CD14-positive monocyte (primary cell): ENCODE results near the gene CABLES2. TPM values are rescaled to one million over a fixed set of nuclear protein-coding genes. Genes with fewer than 3 reads are reported as not detected.

Experiments used
- DNase-seq, 3 donors: peaks; one replicate each; pipeline ENCODE4 v3.0.0-alpha.2; 2011 to 2022
- H2AFZ ChIP-seq: 2 replicates; pipeline ENCODE4 v1.6.0; 2012; ENCODE audit warnings: mild to moderate bottlenecking, low read depth, low read length, inconsistent platforms; ENCODE audit not compliant: insufficient read depth, poor library complexity, severe bottlenecking
- H3K27ac ChIP-seq, 2 donors: 1 replicate in 1 of 2; 2 replicates in 1 of 2; pipeline ENCODE4 v1.5.1; 2012 to 2013; ENCODE audit warnings: low read length in 2 of 2, control low read depth in 1 of 2, inconsistent platforms in 1 of 2, low read depth in 1 of 2, mild to moderate bottlenecking in 1 of 2
- H3K27me3 ChIP-seq, 2 donors: one replicate each; pipeline versions ENCODE4 v1.6.0 to v1.6.1; 2011 to 2013; ENCODE audit warnings: low read length in 2 of 2; ENCODE audit not compliant: control insufficient read depth in 2 of 2, insufficient read depth in 2 of 2
- H3K36me3 ChIP-seq, 2 donors: replicated peaks in 1 of 2; 1 replicate in 1 of 2; 2 replicates in 1 of 2; pipeline versions ENCODE4 v1.5.1 to v1.6.1; 2012 to 2013; ENCODE audit warnings: low read length in 2 of 2, control low read depth in 1 of 2, inconsistent platforms in 1 of 2, mild to moderate bottlenecking in 1 of 2; ENCODE audit not compliant: insufficient read depth in 2 of 2, control insufficient read depth in 1 of 2
- H3K4me1 ChIP-seq, 2 donors: 1 replicate in 1 of 2; 2 replicates in 1 of 2; pipeline versions ENCODE4 v1.5.1 to v1.6.1; 2012 to 2013; ENCODE audit warnings: low read length in 2 of 2, control low read depth in 1 of 2, inconsistent platforms in 1 of 2, mild to moderate bottlenecking in 1 of 2, moderate library complexity in 1 of 2; ENCODE audit not compliant: insufficient read depth in 2 of 2, control insufficient read depth in 1 of 2
- H3K4me2 ChIP-seq: replicated peaks from 2 replicates; pipeline ENCODE3; 2012; ENCODE audit warnings: low read length, moderate library complexity, mild to moderate bottlenecking; ENCODE audit not compliant: poor library complexity, severe bottlenecking; ENCODE audit errors: extremely low read depth
- H3K4me3 ChIP-seq, 3 experiments: fragments of 200-600 bp in 1 of 3; sonication (generic) in 1 of 3; replicated peaks in 1 of 3; 1 replicate in 2 of 3; 2 replicates in 1 of 3; pipeline ENCODE4 v1.5.1; 2011 to 2013; ENCODE audit warnings: low read length in 3 of 3, mild to moderate bottlenecking in 3 of 3, control low read depth in 2 of 3, low read depth in 2 of 3, inconsistent platforms in 1 of 3, moderate library complexity in 1 of 3
- H3K79me2 ChIP-seq: 2 replicates; pipeline ENCODE4 v1.6.0; 2012; ENCODE audit warnings: mild to moderate bottlenecking, control low read depth, inconsistent platforms, low read length, moderate library complexity; ENCODE audit not compliant: insufficient read depth
- H3K9ac ChIP-seq: 2 replicates; pipeline ENCODE4 v1.6.0; 2017; ENCODE audit warnings: low read length, mild to moderate bottlenecking; ENCODE audit not compliant: insufficient read depth, poor library complexity, severe bottlenecking
- H3K9me3 ChIP-seq, 2 donors: replicated peaks in 1 of 2; 1 replicate in 1 of 2; 2 replicates in 1 of 2; pipeline versions ENCODE4 v1.5.1 to v1.6.1; 2012 to 2013; ENCODE audit warnings: low read length in 2 of 2, control low read depth in 1 of 2; ENCODE audit not compliant: control insufficient read depth in 1 of 2, insufficient read depth in 1 of 2
- H4K20me1 ChIP-seq: 2 replicates; pipeline ENCODE4 v1.6.0; 2012; ENCODE audit warnings: mild to moderate bottlenecking, low read length, control low read depth, moderate library complexity; ENCODE audit not compliant: insufficient read depth
- H3K27ac Mint-ChIP-seq, 7 donors: one replicate each; pipeline ENCODE4 v1.8.0; 2020; ENCODE audit warnings: mild to moderate bottlenecking in 7 of 7, mixed read lengths in 7 of 7, moderate library complexity in 6 of 7, inconsistent platforms in 2 of 7
- H3K27me3 Mint-ChIP-seq, 3 donors: one replicate each; pipeline ENCODE4 v1.8.0; 2021 to 2022; ENCODE audit warnings: low read depth in 3 of 3, mild to moderate bottlenecking in 3 of 3, mixed read lengths in 3 of 3, moderate library complexity in 3 of 3, inconsistent platforms in 1 of 3
- H3K36me3 Mint-ChIP-seq, 2 donors: one replicate each; pipeline ENCODE4 v1.8.0; 2020; ENCODE audit warnings: mixed read lengths in 2 of 2, inconsistent platforms in 1 of 2, mild to moderate bottlenecking in 1 of 2
- H3K4me1 Mint-ChIP-seq: one replicate; pipeline ENCODE4 v1.8.0; 2020; ENCODE audit warnings: mild to moderate bottlenecking, mixed read lengths
- H3K4me3 Mint-ChIP-seq, 2 donors: one replicate each; pipeline ENCODE4 v1.8.0; 2020; ENCODE audit warnings: mild to moderate bottlenecking in 2 of 2, mixed read lengths in 2 of 2, moderate library complexity in 1 of 2
- H3K9me3 Mint-ChIP-seq, 7 donors: one replicate each; pipeline ENCODE4 v1.8.0; 2020 to 2022; ENCODE audit warnings: mixed read lengths in 7 of 7, mild to moderate bottlenecking in 6 of 7, moderate library complexity in 6 of 7, inconsistent platforms in 2 of 7
- WGBS: methylation state at CpG from one replicate; pipeline ENCODE4 v1.1.5; 2013; ENCODE audit warnings: missing lambda C conversion rate; ENCODE audit not compliant: insufficient coverage; 5-methylcytosine and 5-hydroxymethylcytosine counted together
- intact Hi-C, 2 donors: fragments of 100-400 bp; cut with micrococcal nuclease; formaldehyde crosslinking; loops; one replicate each; pipeline versions ENCODE4 v1.15.0 to v1.15.1; 2023
- polyA plus RNA-seq, 3 donors: library from polyadenylated mRNA; depleted of rRNA in 1 of 3; unstranded in 2 of 3; stranded (reverse) in 1 of 3; fragments of 300-500 nt in 2 of 3; fragments of >200 nt in 1 of 3; fragmentation: Illumina TruSeq in 2 of 3; gene quantifications; 1 replicate in 2 of 3; 2 replicates in 1 of 3; pipeline ENCODE4 v1.2.3, GENCODE V29; 2012 to 2021
- TF ChIP-seq, protein P1 (sequence below): fragments of 200-600 bp; IDR thresholded peaks from one replicate; pipeline ENCODE4 v1.8.0; 2022; ENCODE audit warnings: antibody characterized with exemption, mild to moderate bottlenecking

CABLES2 gene
- polyA plus RNA-seq, 3 donors = 0.60 to 4.0 (median 0.61) TPM

DNA sequence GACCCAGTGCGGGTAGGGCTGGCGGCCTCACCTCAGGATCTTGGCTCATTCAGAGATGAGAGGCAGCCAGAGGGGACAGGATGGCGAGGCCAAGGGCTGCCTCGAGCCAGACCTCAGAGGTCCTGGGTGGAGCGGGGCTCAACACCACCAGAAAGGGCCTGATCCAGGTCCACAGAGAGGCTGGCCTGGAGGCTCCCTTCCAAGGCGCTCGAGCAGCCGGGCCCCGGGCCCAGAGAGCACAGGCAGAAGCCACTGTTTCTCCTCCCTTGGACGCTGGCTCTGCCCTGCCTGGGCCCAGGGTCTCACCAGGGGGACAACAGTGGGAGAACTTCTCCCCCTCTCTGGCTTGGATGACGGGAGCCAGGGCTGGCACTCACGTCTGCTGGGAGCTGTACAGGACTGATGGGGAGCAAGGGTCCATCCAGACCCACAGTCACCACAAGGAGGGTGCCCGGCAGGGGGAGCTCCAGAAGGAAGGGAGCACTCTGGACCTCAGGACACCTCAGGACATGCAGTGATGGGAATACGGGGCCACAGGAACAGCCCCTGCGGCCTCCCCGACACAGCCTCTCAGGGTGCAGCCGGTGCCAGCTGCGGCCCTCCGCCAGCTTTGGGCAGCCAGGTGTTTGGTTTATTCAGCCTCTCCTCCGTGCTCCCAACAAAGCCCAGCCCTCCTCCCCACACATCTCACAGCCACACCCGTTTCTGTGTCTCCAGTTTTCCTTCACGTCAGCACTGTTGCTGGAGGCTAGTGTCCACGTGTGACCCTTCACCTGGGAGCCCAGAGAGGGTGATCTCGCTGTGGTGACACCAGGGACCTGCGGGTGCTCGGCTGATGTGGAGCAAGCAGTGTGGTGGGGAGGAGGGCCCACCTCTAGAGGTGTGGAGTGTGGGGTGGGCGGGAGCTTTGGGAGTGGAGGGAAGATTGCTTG is 11.5 kb downstream of the CABLES2 start:
- WGBS = 95% methylated on average over 22 of the region's 27 CpGs

More for the DNA sequence above, 11.5 kb downstream of the CABLES2 start:
- Mint-ChIP-seq H3K27me3 (no peaks in the 10 kb centered on the region), H3K4me3 (no peak overlapping the region), H3K9me3 (peaks cover 0 to 7% (median 0%) of the 10 kb centered on the region in 7 donors), H3K36me3 (peaks cover 20 to 51% of the 10 kb centered on the region in 2 donors), H3K27ac (peak overlapping the region in 1 of 7 donors; percentile 68), H3K4me1 (no peaks in the 10 kb centered on the region)
- no peak overlapping the region for H3K4me3 ChIP-seq
- no peak overlapping the region for H3K9ac ChIP-seq
- no peak overlapping the region for H3K4me2 ChIP-seq
- TF ChIP-seq, protein P1, sequence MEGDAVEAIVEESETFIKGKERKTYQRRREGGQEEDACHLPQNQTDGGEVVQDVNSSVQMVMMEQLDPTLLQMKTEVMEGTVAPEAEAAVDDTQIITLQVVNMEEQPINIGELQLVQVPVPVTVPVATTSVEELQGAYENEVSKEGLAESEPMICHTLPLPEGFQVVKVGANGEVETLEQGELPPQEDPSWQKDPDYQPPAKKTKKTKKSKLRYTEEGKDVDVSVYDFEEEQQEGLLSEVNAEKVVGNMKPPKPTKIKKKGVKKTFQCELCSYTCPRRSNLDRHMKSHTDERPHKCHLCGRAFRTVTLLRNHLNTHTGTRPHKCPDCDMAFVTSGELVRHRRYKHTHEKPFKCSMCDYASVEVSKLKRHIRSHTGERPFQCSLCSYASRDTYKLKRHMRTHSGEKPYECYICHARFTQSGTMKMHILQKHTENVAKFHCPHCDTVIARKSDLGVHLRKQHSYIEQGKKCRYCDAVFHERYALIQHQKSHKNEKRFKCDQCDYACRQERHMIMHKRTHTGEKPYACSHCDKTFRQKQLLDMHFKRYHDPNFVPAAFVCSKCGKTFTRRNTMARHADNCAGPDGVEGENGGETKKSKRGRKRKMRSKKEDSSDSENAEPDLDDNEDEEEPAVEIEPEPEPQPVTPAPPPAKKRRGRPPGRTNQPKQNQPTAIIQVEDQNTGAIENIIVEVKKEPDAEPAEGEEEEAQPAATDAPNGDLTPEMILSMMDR = no peak
- no peaks in the 10 kb centered on the region for H3K27me3 ChIP-seq
- no peak overlapping the region for H3K27ac ChIP-seq
- peaks cover 4% of the 10 kb centered on the region for H4K20me1 ChIP-seq
- no peaks in the 10 kb centered on the region for H3K79me2 ChIP-seq
- no peaks in the 10 kb centered on the region for H3K4me1 ChIP-seq
- peaks cover 12 to 33% of the 10 kb centered on the region in 2 donors for H3K36me3 ChIP-seq
- intact Hi-C loops = no loop called here
- H2AFZ ChIP-seq = no peak overlapping the region
- no peak for DNase-seq
- no peaks in the 10 kb centered on the region for H3K9me3 ChIP-seq
